GM18520 (cell line): Measurements from ENCODE around the gene MEIS1.
"Not testable (repeated sequence)": the region's sequence is repeated elsewhere in the genome, so short reads cannot be mapped to it uniquely, and the experiment has no call there.

Experiments
- ATAC-seq: cut with Tn5 transposase; IDR thresholded peaks from one replicate; pipeline ENCODE4 v1.9.1; 2021; ENCODE audit not compliant: unreplicated experiment

The MEIS1 gene

GRCh38 chr2:66434679-66435548, at the start of gene MEIS1:
Gene MEIS1, plus strand, starts transcription at chr2:66435125. Its CDS starts 732 bp downstream, at chr2:66435857.
- ATAC-seq = peak; percentile 64

GRCh38 chr2:66387016-66387753, 47.7 kb upstream of the MEIS1 start:
- no peak for ATAC-seq

GRCh38 chr2:66389651-66390131, 45.2 kb upstream of the MEIS1 start:
- no peak for ATAC-seq

GRCh38 chr2:66390152-66390551, 44.8 kb upstream of the MEIS1 start:
- ATAC-seq = no peak

GRCh38 chr2:66390811-66391210, 44.1 kb upstream of the MEIS1 start:
- no peak for ATAC-seq

GRCh38 chr2:66391240-66391639, 43.7 kb upstream of the MEIS1 start:
- ATAC-seq = not testable (repeated sequence)

- ATAC-seq = no peak
Observed at GRCh38 chr2:66405473-66405872, 29.5 kb upstream of the MEIS1 start.

- no peak for ATAC-seq
Observed at GRCh38 chr2:66408905-66409304, 26.0 kb upstream of the MEIS1 start.

- ATAC-seq = no peak
Observed at GRCh38 chr2:66412874-66413273, 22.1 kb upstream of the MEIS1 start.

- no peak for ATAC-seq
Observed at GRCh38 chr2:66414896-66415295, 20.0 kb upstream of the MEIS1 start.

GRCh38 chr2:66418381-66418780, 16.5 kb upstream of the MEIS1 start:
- ATAC-seq = no peak

- no peak for ATAC-seq
Observed at GRCh38 chr2:66421612-66422011, 13.3 kb upstream of the MEIS1 start.

- no peak for ATAC-seq
Observed at GRCh38 chr2:66423391-66424124, 11.4 kb upstream of the MEIS1 start.

- no peak for ATAC-seq
Observed at GRCh38 chr2:66426244-66427111, 8.4 kb upstream of the MEIS1 start.

GRCh38 chr2:66427300-66427699, 7.6 kb upstream of the MEIS1 start:
- ATAC-seq = no peak

- no peak for ATAC-seq
Observed at GRCh38 chr2:66428986-66429612, 5.8 kb upstream of the MEIS1 start.

GRCh38 chr2:66429693-66430504, 5.0 kb upstream of the MEIS1 start:
- ATAC-seq = no peak

GRCh38 chr2:66430505-66431273, 4.2 kb upstream of the MEIS1 start:
- ATAC-seq = no peak
